Right ventricle myocardium inferior (tissue), 1 donor: Measurements from ENCODE around the gene PCBD2. TPM values are rescaled to one million over a fixed set of nuclear protein-coding genes. Genes with fewer than 3 reads are reported as not detected.
"Not testable (repeated sequence)": the region's sequence is repeated elsewhere in the genome, so short reads cannot be mapped to it uniquely, and the experiment has no call there.

Experiments used
- ATAC-seq: fragments of 200-7000 bp; cut with Tn5 transposase; one replicate; pipeline ENCODE4 v1.9.1; 2020; ENCODE audit warnings: mild to moderate bottlenecking, moderate library complexity
- DNase-seq: peaks from one replicate; pipeline ENCODE4 v3.0.0; 2021; ENCODE audit errors: missing footprints
- intact Hi-C: fragments of 100-400 bp; cut with DNase I; formaldehyde crosslinking; loops from one replicate; pipeline ENCODE4 v1.11.0; 2022
- total RNA-seq: library from RNA; stranded (reverse); fragmentation: NEBNext Ultra II Directional; extraction: Animal tissue kit (Norgen Biotek cat#: 25700); gene quantifications from one replicate; pipeline ENCODE4 v1.2.1, GENCODE V29; 2021
- donor health status: DM: no; HTN: yes; CAD: no; lungs with severe emphysema.

Gene PCBD2
- total RNA-seq, 1 donor from 2014 or later: 24.7 TPM

DNA sequence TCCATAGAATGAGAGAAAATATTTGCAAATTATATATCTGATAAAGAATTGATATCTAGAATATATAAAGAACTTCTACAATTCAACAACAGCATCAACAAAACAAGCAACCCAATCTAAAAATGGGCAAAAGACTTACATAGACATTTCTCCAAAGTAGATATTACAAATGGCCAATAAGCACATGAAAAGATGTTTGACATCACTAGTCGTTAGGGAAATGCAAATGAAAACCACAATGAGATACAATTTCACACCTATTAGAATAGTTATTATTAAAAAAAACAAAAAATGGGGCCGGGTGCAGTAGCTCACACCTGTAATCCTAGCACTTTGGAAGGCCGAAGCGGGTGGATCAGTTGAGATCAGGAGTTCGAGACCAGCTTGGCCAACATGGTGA, 87.2 kb downstream of the PCBD2 start:
- intact Hi-C loops: no loop called here
- no peak for ATAC-seq
- no peak for DNase-seq

DNA sequence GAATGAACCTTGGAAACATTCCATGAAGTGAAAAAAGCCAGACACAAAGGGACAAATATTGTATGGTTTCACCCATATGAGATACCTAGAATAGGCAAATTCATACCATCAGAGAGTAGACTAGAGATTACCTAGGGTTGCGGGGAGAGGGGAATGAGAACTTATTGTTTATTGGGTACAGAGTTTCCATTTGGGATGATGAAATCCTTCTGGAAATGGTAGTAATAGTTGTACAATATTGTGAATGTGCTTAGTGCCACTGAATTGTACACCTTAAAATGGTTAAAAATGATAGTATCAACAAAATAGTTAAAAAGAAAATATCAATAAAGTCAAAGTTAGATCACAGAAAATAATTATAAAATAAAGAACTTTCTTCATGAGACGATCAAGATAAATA, 88.2 kb downstream of the PCBD2 start:
- DNase-seq: no peak
- no peak for ATAC-seq
- intact Hi-C loops: no loop called here

DNA sequence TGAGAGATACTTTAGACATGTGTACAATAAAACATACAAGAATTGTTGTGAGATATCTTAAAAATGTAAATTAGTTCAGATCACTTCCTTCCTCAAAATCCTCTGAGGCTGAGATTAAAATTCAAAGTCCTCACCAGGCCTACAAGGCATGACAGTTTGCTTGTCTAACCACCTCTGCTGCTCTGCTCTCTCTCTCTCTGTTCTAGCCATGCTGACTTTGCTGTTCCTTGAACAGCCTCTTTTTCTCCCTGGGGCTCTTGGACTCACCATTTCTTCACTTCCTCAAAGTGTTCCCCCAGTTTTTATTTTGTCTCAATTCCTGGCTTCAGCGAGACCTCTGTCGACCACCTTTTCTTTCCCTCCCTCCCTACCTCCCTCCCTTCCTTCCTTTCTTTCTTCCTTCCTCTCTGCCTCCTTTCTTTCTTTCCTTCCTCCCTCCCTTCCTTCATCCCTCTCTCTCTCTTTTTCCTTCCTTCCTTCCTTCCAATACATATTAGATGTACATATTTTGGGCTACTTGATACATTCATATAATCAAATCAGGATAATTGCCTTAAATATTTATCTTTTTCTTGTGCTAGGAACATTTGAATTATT, 89.7 kb downstream of the PCBD2 start:
- DNase-seq: no peak
- intact Hi-C loops: no loop called here
- no peak for ATAC-seq

DNA sequence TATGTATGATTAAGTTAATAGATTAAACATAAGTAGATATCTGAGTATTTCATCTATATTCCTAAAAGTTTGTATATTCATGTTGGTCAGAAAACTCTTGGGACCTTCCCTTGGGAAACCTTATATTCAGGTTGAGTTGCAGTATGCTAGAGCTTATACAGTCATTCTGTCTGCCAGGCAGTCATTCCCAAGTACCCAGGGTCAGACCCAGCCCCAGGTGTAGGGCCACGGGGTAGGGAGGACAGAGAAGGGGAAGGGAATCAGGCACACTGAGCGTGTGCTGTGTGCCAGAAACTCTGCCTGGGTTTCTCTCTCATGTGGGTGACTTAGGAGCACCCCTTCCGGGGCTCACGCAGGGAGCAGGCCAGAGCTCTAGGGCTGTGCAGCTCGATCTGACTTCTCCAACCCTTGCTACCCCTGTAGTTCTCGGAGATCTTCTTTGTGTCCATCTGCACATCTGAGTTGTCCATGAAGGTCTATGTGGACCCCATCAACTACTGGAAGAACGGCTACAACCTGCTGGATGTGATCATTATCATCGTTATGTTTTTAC, 91.0 kb downstream of the PCBD2 start:
- intact Hi-C loops: no loop called here
- DNase-seq: no peak
- ATAC-seq: no peak

DNA sequence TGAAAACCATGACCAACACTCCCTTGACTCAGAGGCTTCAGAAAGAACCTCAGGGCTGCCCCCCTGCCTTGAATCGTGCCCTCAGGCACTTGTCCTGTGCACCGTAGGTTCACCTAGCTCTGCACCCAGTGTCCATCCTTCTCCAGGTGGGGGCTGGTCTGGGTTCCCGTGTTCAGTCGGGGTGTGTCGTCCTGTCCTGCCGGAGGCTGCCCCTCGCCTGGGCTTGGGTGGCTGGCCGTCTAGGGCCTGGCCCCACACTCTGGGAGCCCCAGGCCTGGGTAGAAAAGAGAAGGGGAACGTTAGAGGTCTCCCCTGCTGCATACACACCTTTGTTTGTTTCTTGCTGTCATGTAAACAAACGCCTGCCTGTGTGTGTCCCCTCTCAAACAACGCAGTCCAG, 92.1 kb downstream of the PCBD2 start:
- no peak for DNase-seq
- ATAC-seq: no peak
- intact Hi-C loops: no loop called here

DNA sequence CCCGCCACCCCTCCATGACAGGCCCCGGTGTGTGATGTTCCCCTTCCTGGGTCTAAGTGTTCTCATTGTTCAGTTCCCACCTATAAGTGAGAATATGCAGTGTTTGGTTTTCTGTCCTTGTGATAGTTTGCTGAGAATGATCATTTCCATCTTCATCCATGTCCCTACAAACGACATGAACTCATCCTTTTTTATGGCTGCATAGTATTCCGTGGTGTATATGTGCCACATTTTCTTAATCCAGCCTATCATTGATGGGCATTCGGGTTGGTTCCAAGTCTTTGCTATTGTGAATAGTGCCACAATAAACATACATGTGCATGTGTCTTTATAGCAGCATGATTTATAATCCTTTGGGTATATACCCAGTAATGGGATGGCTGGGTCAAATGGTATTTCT, 93.1 kb downstream of the PCBD2 start:
- ATAC-seq, DNase-seq, intact Hi-C loops: not testable (repeated sequence)

DNA sequence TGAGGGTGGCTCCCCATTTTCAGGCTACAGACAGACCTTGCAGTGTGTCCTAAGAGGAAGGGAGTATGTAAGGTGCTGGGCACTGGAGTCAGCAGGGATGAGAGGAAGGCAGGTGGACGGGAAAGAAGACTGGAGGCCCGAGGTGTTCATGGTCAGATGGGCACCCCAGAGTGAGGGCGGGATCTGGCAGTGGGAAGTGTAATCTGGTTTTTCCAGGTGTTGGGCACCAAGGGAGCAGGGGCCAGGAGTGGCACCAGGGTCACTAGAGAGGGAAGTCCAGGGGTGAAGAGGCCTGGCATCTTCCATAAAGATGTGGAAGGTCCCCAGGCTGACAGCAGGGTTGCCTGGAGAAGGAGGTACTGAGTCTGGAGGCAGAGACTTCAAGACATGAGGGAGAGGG, 99.4 kb downstream of the PCBD2 start:
- ATAC-seq (no peak), DNase-seq (no peak)
- intact Hi-C loops: no loop called here

DNA sequence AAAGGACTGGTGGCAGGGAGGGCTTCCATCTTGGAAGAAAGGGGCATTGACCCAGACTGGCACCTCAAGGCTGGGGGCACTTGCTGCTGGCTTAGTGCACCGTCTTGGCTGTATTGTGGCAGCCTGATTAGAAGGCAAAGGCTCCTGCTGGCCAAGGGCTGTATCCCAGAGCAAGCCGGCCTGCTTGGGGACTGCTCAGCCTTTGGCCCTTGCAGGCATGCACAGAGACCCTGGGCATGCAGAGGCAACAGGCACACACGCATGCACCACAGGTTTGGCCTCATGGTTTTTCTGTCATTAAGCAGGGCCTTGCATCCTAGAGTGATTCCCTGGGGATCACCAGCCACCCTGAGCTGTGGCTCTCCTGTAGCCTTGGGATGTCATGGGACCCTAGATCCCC, 100.1 kb downstream of the PCBD2 start:
- intact Hi-C loops: no loop called here
- DNase-seq (no peak), ATAC-seq (no peak)

DNA sequence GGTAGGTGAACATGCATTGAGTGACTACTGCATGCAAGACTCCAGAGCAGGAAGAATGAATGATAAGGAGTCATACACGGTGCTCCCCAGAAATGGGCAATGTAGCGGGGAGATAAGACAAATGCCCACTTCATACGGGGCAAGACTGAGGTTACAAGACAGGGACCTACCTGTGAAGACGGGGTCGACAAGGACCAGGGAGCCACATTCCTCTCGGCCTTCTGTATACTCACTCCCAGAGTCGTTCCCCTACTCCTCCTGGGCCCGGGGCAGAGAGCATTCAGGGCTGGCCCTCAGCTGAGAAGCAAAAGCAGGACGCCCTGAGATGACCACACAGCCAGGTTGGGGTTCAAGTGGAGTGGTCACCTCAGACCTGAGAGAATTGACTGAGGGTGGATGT, 102.4 kb downstream of the PCBD2 start:
- intact Hi-C loops: no loop called here
- ATAC-seq (no peak), DNase-seq (no peak)

DNA sequence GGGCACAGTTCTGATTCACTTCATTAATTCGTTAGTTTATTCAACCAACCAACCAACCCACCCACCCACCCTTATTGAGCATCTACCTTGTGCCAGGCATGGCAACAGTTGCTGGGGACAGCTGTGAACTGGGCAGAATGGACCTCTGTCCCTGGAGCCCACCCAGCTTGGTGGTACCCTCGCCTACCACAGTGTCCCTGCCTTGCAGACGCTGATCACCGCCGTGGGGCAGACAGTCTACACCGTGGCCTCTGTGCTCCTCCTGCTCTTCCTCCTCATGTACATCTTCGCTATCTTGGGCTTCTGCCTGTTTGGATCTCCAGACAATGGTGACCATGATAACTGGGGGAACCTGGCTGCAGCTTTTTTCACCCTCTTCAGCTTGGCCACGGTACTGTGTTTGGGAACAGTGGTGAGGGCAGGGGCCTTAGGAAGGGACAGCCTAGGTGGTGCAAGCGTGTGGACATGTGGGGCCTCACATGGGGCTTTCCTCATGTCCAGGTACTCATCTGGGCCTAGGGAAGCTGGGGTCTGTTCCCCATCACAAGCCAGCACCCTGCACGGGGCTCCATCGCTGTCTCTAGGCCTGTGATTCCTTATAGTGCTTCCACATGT, 102.9 kb downstream of the PCBD2 start:
- intact Hi-C loops: no loop called here
- no peak for ATAC-seq
- no peak for DNase-seq

DNA sequence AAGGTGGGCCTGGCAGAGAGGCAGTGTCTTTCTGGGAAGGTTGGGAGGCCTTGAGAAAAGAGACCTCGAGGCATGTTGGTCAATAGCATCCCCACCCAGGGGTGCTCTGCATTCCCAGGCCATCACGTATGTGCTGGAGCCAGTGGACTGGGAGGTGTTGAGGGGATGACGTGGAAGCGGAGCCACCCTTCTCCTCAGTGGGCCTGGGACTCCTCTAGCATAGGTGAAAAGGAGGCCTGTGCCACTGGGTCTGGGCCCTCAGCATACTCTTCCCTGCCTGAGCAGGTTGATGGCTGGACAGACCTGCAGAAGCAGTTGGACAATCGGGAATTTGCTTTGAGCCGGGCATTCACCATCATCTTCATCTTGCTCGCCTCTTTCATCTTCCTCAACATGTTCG, 103.6 kb downstream of the PCBD2 start:
- no peak for DNase-seq
- intact Hi-C loops: no loop called here
- no peak for ATAC-seq

DNA sequence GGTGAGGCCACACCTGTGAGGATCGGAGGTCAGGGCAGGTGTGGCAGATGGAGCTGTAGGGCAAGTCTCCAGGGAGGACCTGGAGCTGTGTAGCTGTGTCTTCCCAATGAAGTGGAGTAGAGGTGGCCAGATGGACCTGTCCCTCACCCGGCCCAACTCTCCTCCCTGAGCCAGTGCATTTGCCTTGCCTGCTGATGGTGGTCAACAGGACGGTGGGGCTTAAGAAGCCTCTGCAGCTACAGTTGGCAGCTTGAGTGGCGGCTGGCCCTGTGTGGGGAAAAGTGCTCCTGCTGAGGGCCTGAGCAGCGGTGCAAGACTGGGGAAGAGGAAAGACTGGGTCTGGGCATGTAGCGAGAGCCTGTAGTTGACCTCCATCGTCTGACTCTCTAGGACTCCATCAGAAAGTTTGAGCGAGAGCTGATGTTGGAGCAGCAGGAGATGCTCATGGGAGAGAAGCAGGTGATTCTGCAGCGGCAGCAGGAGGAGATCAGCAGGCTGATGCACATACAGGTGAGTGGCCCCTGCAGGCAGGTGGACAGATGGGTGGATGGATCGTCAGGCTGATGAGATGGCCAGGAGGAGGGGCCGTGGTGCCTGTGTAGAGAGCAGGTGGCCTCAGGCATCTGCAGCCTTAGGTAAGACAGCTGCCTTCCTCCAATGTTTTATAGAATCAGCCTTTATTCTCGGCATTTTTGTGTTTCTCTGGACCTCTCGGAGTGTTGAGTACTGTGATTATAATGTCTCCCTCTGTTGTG, 104.2 kb downstream of the PCBD2 start:
- ATAC-seq (no peak), DNase-seq (no peak)
- intact Hi-C loops: no loop called here

DNA sequence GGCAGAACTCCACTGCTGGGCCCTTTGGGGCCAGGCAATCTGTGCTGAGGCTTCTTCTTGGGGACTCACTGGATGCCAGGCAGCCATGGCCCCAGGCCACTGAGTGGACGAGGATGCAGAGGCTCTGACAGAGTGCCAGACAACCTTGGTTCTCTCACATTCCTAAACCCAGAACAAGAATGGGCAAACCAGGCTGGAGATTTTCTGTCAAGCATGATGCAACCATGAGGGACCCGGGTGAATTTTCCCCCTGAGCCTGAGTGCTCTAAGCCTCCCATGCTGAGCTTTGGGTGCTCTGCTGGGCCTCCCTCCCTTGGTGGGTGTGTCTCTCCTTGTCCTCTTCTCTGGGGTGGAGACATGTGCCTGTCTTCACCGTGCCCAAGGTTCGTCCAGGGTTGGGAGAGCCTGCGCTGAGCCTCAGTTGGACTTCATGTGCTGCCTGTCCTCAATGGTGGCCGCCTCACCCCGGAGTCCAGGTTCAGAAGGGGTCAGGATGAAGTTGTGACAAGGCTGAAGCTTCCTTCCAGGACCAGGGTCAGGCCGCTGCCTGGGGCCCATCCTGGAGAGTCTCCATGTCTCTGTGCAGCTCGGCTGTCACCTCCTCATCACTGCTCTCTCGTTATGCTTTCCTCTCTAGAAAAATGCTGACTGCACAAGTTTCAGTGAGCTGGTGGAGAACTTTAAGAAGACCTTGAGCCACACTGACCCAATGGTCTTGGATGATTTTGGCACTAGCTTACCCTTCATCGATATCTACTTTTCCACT, 105.0 kb downstream of the PCBD2 start:
- intact Hi-C loops: no loop called here
- DNase-seq (no peak), ATAC-seq (no peak)

DNA sequence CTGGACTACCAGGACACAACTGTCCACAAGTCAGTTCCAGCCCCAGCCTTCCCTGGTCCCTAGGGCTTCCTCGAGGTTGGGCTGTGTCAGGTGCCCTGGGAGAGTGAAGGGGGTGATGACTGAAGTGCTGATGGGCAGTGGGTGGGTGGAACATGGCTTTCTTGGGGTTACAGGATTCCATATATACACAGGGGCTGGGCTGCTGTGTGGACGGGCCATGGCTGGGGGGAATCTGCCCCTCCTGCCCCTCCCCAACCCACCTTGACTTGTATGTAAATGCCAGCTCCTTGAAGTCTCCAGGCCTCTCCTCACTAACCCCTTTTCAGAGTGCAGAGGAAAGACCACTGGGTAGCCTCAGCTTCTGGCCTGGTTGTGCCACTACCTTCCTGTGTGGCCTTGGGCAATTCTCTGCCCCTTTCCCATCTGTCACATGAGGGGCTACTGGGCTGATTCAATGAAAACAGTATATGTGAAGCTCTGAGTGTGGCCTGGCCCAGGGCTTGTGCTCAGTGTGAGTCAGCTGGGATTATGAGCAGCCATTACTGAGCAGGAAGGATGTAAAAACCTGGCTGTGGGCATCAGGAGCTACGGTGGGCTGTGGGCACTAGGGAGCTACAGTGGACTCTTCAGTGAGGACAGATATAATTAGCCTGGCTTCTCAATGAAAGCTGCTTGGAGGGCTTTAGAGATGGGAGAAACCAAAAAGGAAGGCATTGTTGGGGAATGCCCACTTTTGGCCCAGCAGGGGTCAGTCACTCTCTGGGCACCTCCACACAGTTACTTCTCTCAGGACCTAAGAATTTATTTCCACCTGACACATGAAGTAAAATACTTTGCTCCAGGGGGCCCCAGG, 105.8 kb downstream of the PCBD2 start:
- ATAC-seq (no peak), DNase-seq (no peak)

DNA sequence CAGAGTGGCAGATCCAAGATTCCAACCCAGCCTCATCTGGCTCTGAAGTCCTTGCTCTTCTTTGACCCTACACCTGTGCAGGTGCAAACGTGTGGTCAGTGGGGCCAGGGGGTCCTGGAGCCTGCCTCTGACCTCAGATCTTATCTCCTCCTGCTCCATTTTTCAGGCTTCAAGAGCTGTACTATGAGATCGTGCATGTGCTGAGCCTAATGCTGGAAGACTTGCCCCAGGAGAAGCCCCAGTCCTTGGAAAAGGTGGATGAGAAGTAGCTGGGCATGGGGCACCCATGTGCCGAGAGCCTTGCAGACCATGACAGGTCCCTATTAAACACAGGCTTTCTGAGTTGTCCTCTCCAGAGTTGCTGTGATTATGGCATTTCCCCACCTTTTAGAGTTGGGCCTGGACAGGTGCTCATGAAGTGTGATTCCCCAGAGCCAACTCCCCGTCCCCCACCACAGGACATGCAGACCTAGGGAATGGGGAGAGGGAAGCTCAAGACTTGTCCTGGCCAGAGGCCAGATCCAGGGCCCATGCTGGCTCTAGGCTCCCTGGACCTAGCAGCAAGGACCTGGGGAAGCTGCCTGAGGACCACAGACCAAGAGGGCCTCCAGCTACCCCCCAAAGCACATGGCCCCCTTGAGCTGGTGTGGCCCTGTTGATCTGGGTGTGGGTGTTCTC, 106.6 kb downstream of the PCBD2 start:
- ATAC-seq: no peak
- no peak for DNase-seq
- intact Hi-C loops: no loop called here

More for the DNA sequence above, 105.8 kb downstream of the PCBD2 start:
- intact Hi-C loops: no loop called here

DNA sequence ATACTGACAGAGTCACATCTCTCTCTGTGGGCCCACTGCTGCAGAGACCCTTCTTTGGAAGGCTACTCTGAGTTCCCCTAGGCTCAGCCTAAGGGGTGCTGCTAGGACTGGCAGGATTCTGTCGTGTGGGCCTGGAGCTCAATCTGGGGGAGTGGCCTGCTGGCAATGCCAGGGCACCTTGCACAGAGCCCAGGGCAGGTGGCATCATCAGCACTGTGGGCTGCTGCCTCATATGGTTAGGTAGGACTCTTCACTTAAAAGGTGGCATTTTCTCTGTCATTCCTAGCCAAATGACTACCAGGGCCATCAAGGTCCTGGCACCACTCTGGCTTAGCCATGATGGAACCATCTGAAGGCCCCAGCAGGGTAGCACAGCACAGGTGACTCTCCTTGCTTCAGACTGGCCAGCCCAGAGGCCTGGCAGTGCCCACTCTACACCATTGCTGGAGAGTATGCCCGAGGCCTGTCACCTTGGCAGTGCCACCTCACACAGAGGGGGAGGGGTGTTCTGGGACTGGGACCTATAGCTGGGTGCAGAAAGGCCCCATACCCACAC, 107.2 kb downstream of the PCBD2 start:
- no peak for DNase-seq
- intact Hi-C loops: no loop called here

More for the DNA sequence above, 107.2 kb downstream of the PCBD2 start:
- ATAC-seq: no peak
